Measurements from ENCODE around the gene RBM5. TPM values are rescaled to one million over a fixed set of nuclear protein-coding genes. Genes with fewer than 3 reads are reported as not detected.

RBM5 gene
- total RNA-seq, 4 donors from 2014 or later: 131 to 244 (median 138) TPM

GRCh38 chr3:50164481-50164880 lies 75.8 kb downstream of the RBM5 start:
- DNase-seq (ENCODE audit: low spot score in 2 of 2): no peak
- H3K4me3 ChIP-seq (ENCODE audit: low read depth, poor library complexity, severe bottlenecking): no peak overlapping the region
- no peak for TF ChIP-seq CTCF (IDR thresholded peaks at IDR 0.05)
- 13 to 31% methylated on average over 1 of the region's 1 CpG for WGBS, 2 donors
- intact Hi-C loops (cut with DNase I; ENCODE audit: low total_unique reads): no loop called here

GRCh38 chr3:50164984-50165909 lies 76.5 kb downstream of the RBM5 start:
- no peak overlapping the region for H3K4me3 ChIP-seq (ENCODE audit: low read depth, poor library complexity, severe bottlenecking)
- intact Hi-C loops (cut with DNase I; ENCODE audit: low total_unique reads): no loop called here
- TF ChIP-seq CTCF (IDR thresholded peaks at IDR 0.05) (no peak), POLR2A (IDR thresholded peaks at IDR 0.05) (no peak)
- WGBS, 2 donors: 5 to 16% methylated on average over 7 of the region's 7 CpGs
- DNase-seq (ENCODE audit: low spot score in 2 of 2): no peak

- WGBS, 2 donors: 18 to 33% methylated on average over 13 to 15 of the region's 15 CpGs
- TF ChIP-seq CTCF (IDR thresholded peaks at IDR 0.05) (no peak), POLR2A (IDR thresholded peaks at IDR 0.05) (no peak)
- DNase-seq (ENCODE audit: low spot score in 2 of 2): no peak
- H3K4me3 ChIP-seq (ENCODE audit: low read depth, poor library complexity, severe bottlenecking): no peak overlapping the region
- intact Hi-C loops (cut with DNase I; ENCODE audit: low total_unique reads): no loop called here
These were observed 77.3 kb downstream of the RBM5 start for GRCh38 chr3:50165910-50166538.

- H3K4me3 ChIP-seq (ENCODE audit: low read depth, poor library complexity, severe bottlenecking): no peak overlapping the region
- TF ChIP-seq CTCF (IDR thresholded peaks at IDR 0.05) (no peak), POLR2A (IDR thresholded peaks at IDR 0.05) (no peak)
- DNase-seq (ENCODE audit: low spot score in 2 of 2): no peak
- 43 to 59% methylated on average over 6 of the region's 6 CpGs for WGBS, 2 donors
- intact Hi-C loops (cut with DNase I; ENCODE audit: low total_unique reads): no loop called here
These were observed 77.9 kb downstream of the RBM5 start for GRCh38 chr3:50166620-50167019.

GRCh38 chr3:50167069-50167840 lies 78.5 kb downstream of the RBM5 start:
- no peak overlapping the region for H3K4me3 ChIP-seq (ENCODE audit: low read depth, poor library complexity, severe bottlenecking)
- TF ChIP-seq POLR2A (IDR thresholded peaks at IDR 0.05) (no peak), CTCF (IDR thresholded peaks at IDR 0.05) (no peak)
- 40 to 42% methylated on average over 13 to 16 of the region's 16 CpGs for WGBS, 2 donors
- intact Hi-C loops (cut with DNase I; ENCODE audit: low total_unique reads): no loop called here
- no peak for DNase-seq (ENCODE audit: low spot score in 2 of 2)

All from lower leg skin (tissue), 4 donors.